Stimulated activated CD8-positive, alpha-beta memory T cell treated with anti-CD3 and anti-CD28 coated beads, Interleukin-7, amount 100 ng/mL, for 4 hours (primary cell): ENCODE results near the gene TWNK.
"Not testable (repeated sequence)": the region's sequence is repeated elsewhere in the genome, so short reads cannot be mapped to it uniquely, and the experiment has no call there.

ENCODE experiments used
- DNase-seq, 2 donors: peaks; one replicate each; pipeline ENCODE4 v3.0.0-alpha.2; 2020; ENCODE audit warnings: low read depth in 2 of 2

TWNK gene

GRCh38 chr10:100972904-100973535 is 14.3 kb upstream of the TWNK start:
- DNase-seq = no peak

GRCh38 chr10:100975397-100975796 is 11.9 kb upstream of the TWNK start:
- DNase-seq = not testable (repeated sequence)

GRCh38 chr10:100976906-100977305 is 10.4 kb upstream of the TWNK start:
- no peak for DNase-seq

- no peak for DNase-seq
Measured at GRCh38 chr10:100977436-100977835, 9.9 kb upstream of the TWNK start.

- DNase-seq = no peak
Measured at GRCh38 chr10:100978121-100978900, 9.0 kb upstream of the TWNK start.

- no peak for DNase-seq
Measured at GRCh38 chr10:100978901-100979195, 8.5 kb upstream of the TWNK start.

GRCh38 chr10:100979791-100980272 is 7.5 kb upstream of the TWNK start:
- no peak for DNase-seq

GRCh38 chr10:100980311-100980710 is 7.0 kb upstream of the TWNK start:
- DNase-seq = no peak

- DNase-seq = no peak
Measured at GRCh38 chr10:100980711-100981110, 6.6 kb upstream of the TWNK start.

- DNase-seq = no peak
Measured at GRCh38 chr10:100981178-100981772, 6.1 kb upstream of the TWNK start.

GRCh38 chr10:100982916-100983830 is 4.2 kb upstream of the TWNK start:
- no peak for DNase-seq

- no peak for DNase-seq
Measured at GRCh38 chr10:100983868-100984671, 3.3 kb upstream of the TWNK start.

- DNase-seq = no peak
Measured at GRCh38 chr10:100984672-100985177, 2.6 kb upstream of the TWNK start.

- DNase-seq = no peak
Measured at GRCh38 chr10:100985336-100985735, 2.0 kb upstream of the TWNK start.

- DNase-seq = no peak
Measured at GRCh38 chr10:100986623-100986951, 756 bp upstream of the TWNK start.

- DNase-seq = no peak
Measured at GRCh38 chr10:100987685-100988049, 324 bp downstream of the TWNK start.

- no peak for DNase-seq
Measured at GRCh38 chr10:100988166-100988565, 823 bp downstream of the TWNK start.

- DNase-seq = no peak
Measured at GRCh38 chr10:100989088-100989487, 1.7 kb downstream of the TWNK start.

GRCh38 chr10:100993986-100994708 is 6.8 kb downstream of the TWNK start:
- no peak for DNase-seq

GRCh38 chr10:100995181-100995580 is 7.8 kb downstream of the TWNK start:
- no peak for DNase-seq
